ENCODE data around the gene EIF4E1B. TPM values are rescaled to one million over a fixed set of nuclear protein-coding genes. Genes with fewer than 3 reads are reported as not detected.

Gene EIF4E1B
- total RNA-seq, 1 experiment from 2014 or later = not detected

DNA sequence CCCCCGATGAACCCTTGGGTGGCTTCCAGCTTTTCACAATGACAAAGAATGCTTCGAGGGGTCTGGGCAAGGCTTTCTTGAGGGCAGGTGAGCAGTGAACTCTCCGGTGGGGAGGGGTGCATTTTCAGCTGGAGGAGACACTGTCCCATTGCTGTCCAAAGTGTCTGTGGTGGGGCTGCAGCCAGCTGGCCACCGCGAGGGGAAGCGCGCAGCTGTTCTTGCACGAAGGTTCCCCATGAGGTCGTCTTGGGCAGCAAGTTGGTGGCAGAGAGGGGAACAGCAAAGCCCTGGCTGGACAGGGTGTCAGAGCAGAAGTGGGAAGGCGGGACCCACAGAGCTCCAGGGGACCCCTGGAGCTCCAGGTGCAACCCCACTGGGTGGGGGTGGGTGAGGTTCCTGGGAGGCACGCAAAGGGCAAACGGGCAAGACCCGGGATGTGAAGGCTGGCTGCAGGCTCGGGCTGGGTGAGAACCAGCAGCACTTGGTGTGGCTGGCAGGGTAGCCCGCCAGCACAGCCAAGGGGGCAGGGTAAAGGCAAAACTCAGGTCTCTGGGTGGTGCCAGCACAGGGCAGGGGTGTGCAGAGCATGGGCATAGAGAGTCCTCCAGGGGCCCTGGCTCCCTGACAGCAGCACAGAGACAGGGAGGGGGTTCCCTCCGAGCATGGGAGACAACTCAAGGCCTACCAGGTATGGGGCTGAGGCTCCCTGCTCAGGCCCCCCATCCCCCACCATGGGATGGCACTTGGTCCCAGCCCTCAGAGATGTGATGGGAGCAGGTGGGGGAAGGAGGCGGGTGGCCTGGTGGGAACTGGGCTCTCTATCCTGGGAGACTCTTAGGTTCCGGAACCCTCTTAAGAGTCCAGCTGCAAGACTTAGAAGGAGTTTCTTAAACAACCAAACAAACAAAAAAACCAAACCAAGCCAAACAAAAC is 43.4 kb downstream of the EIF4E1B start:
- ChIA-PET POLR2A (ENCODE audit: low non-redundant PET) (no interaction called here), CTCF (interaction anchor here (1.0 kb wide), 1 partner anchor 13 kb away, joined by 4 read pairs; no protein-coding TSS in a partner anchor)
- H3K4me1 ChIP-seq (ENCODE audit: insufficient read depth, low read length, poor library complexity, severe bottlenecking) = peaks cover 15% of the 10 kb centered on the region
- no peak for TF ChIP-seq EZH2 (IDR thresholded peaks at IDR 0.05; ENCODE audit: borderline replicate concordance, low read depth, low read length, poor library complexity, severe bottlenecking)
- H3K27ac ChIP-seq (ENCODE audit: low read depth, low read length, poor library complexity, severe bottlenecking) = no peak overlapping the region
- intact Hi-C loops (cut with micrococcal nuclease; ENCODE audit: unreplicated experiment) = no loop called here
- BruUV-seq (replicated peaks) = no TSS peak
- DNase-seq (ENCODE audit: low spot score) = no peak
- no peaks in the 10 kb centered on the region for H3K27me3 ChIP-seq (replicated peaks; ENCODE audit: insufficient read depth, low read depth, low read length, poor library complexity)
- H3K36me3 ChIP-seq (ENCODE audit: insufficient read depth, low read length, poor library complexity, severe bottlenecking) = no peaks in the 10 kb centered on the region
- H3K4me3 ChIP-seq (ENCODE audit: low read depth, low read length, poor library complexity, severe bottlenecking) = no peak overlapping the region
- no peaks in the 10 kb centered on the region for H3K9me3 ChIP-seq (ENCODE audit: low read depth, low read length, poor library complexity, severe bottlenecking)

DNA sequence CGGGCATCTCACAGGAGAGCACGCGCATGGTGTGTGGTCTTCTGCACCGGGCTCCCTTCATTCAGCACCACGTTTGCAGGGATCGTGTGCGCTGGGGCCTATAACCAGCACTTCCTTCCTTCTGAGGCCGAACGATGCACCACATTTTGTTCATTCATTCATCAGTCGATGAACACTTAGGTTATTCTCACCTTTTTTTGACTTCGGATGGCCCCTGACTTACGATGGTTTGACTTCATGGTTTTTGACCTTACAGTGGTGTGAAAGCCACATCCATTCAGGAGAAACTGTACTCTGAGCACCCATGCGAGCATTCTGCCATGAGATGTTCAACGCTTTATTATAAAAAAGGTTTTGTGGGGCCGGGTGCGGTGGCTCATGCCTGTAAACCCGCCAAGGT is 44.3 kb downstream of the EIF4E1B start:
- no peak for DNase-seq (ENCODE audit: low spot score)
- no TSS peak for BruUV-seq (replicated peaks)
- intact Hi-C loops (cut with micrococcal nuclease; ENCODE audit: unreplicated experiment) = no loop called here
- no peak overlapping the region for H3K4me3 ChIP-seq (ENCODE audit: low read depth, low read length, poor library complexity, severe bottlenecking)
- no peaks in the 10 kb centered on the region for H3K36me3 ChIP-seq (ENCODE audit: insufficient read depth, low read length, poor library complexity, severe bottlenecking)
- no peak overlapping the region for H3K27ac ChIP-seq (ENCODE audit: low read depth, low read length, poor library complexity, severe bottlenecking)
- POLR2A ChIA-PET (ENCODE audit: low non-redundant PET) = interaction anchor here (0.6 kb wide), 1 partner anchor 267 kb away, joined by 3 read pairs; no protein-coding TSS in a partner anchor
- peaks cover 15% of the 10 kb centered on the region for H3K4me1 ChIP-seq (ENCODE audit: insufficient read depth, low read length, poor library complexity, severe bottlenecking)
- H3K9me3 ChIP-seq (ENCODE audit: low read depth, low read length, poor library complexity, severe bottlenecking) = no peaks in the 10 kb centered on the region
- no peaks in the 10 kb centered on the region for H3K27me3 ChIP-seq (replicated peaks; ENCODE audit: insufficient read depth, low read depth, low read length, poor library complexity)
- TF ChIP-seq, protein P1, sequence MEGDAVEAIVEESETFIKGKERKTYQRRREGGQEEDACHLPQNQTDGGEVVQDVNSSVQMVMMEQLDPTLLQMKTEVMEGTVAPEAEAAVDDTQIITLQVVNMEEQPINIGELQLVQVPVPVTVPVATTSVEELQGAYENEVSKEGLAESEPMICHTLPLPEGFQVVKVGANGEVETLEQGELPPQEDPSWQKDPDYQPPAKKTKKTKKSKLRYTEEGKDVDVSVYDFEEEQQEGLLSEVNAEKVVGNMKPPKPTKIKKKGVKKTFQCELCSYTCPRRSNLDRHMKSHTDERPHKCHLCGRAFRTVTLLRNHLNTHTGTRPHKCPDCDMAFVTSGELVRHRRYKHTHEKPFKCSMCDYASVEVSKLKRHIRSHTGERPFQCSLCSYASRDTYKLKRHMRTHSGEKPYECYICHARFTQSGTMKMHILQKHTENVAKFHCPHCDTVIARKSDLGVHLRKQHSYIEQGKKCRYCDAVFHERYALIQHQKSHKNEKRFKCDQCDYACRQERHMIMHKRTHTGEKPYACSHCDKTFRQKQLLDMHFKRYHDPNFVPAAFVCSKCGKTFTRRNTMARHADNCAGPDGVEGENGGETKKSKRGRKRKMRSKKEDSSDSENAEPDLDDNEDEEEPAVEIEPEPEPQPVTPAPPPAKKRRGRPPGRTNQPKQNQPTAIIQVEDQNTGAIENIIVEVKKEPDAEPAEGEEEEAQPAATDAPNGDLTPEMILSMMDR (conservative IDR thresholded peaks at IDR 0.05; ENCODE audit: low read depth, low read length) = no peak
- no peak for TF ChIP-seq EZH2 (IDR thresholded peaks at IDR 0.05; ENCODE audit: borderline replicate concordance, low read depth, low read length, poor library complexity, severe bottlenecking)
- CTCF ChIA-PET = interaction anchor here (0.7 kb wide), 1 partner anchor 357 kb away, joined by 3 read pairs; no protein-coding TSS in a partner anchor

DNA sequence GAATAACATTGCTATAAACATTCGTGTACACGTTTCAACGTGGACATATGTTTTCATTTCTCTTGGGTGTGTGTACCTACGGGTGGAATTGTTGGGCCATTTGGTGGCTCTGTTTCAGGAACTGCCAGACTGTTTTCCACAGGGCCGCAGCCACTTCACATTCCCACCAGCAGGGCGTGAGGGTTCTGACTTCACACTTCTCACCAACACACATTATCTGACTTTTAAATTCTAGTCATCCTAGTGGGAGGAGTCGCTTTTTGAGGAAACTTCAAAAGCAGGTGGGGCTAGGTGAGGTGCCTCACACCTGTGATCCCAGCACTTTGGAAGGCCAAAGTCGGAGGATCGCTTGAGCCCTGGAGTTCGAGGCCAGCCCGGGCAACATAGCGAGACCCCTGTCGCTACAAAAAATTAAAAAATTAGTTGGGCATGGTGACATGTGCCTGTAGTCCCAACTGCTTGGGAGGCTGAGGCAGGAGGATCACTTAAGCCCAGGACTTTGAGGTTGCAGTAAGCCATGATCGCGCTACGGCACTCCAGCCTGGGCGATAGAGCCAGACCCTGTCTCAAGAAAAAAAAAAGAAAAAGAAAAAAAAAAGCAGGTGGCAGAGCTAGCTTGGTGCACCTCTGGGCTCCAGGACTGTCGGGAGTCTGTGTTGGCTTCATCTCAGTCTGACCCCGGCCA is 45.3 kb downstream of the EIF4E1B start:
- BruUV-seq (replicated peaks) = no TSS peak
- peak overlapping the region; percentile 19 for H3K27ac ChIP-seq (ENCODE audit: low read depth, low read length, poor library complexity, severe bottlenecking)
- intact Hi-C loops (cut with micrococcal nuclease; ENCODE audit: unreplicated experiment) = no loop called here
- POLR2A ChIA-PET (ENCODE audit: low non-redundant PET) = no interaction called here
- H3K27me3 ChIP-seq (replicated peaks; ENCODE audit: insufficient read depth, low read depth, low read length, poor library complexity) = no peaks in the 10 kb centered on the region
- no peak overlapping the region for H3K4me3 ChIP-seq (ENCODE audit: low read depth, low read length, poor library complexity, severe bottlenecking)
- H3K9me3 ChIP-seq (ENCODE audit: low read depth, low read length, poor library complexity, severe bottlenecking) = no peaks in the 10 kb centered on the region
- peak; percentile 50 for DNase-seq (ENCODE audit: low spot score)
- H3K36me3 ChIP-seq (ENCODE audit: insufficient read depth, low read length, poor library complexity, severe bottlenecking) = no peaks in the 10 kb centered on the region
- H3K4me1 ChIP-seq (ENCODE audit: insufficient read depth, low read length, poor library complexity, severe bottlenecking) = peaks cover 15% of the 10 kb centered on the region
- CTCF ChIA-PET = interaction anchor here (0.7 kb wide), 1 partner anchor 356 kb away, joined by 3 read pairs; no protein-coding TSS in a partner anchor
- no peak for TF ChIP-seq EZH2 (IDR thresholded peaks at IDR 0.05; ENCODE audit: borderline replicate concordance, low read depth, low read length, poor library complexity, severe bottlenecking)
- TF ChIP-seq, protein P1 (conservative IDR thresholded peaks at IDR 0.05; ENCODE audit: low read depth, low read length) = peak; percentile 57
